Aorta (tissue), 5 donors: ENCODE data around the gene FJX1. TPM values are rescaled to one million over a fixed set of nuclear protein-coding genes. Genes with fewer than 3 reads are reported as not detected.

Experiments used
- ATAC-seq: fragments of 200-7000 bp; cut with Tn5 transposase; one replicate; pipeline ENCODE4 v1.9.1; 2022; ENCODE audit warnings: moderate library complexity; ENCODE audit not compliant: low FRiP score
- DNase-seq, 2 donors: peaks; one replicate each; pipeline ENCODE4 v3.0.0-alpha.2; 2020
- H3K27ac ChIP-seq, 2 donors: one replicate each; pipeline ENCODE4 v1.5.1; 2013; ENCODE audit warnings: low read length in 2 of 2, mild to moderate bottlenecking in 2 of 2, moderate library complexity in 2 of 2, control low read depth in 1 of 2, inconsistent platforms in 1 of 2, low read depth in 1 of 2
- H3K27me3 ChIP-seq, 2 donors: one replicate each; pipeline ENCODE4 v1.6.1; 2013; ENCODE audit warnings: control low read depth in 1 of 2, low read length in 1 of 2, mild to moderate bottlenecking in 1 of 2, moderate library complexity in 1 of 2; ENCODE audit not compliant: insufficient read depth in 2 of 2, control insufficient read depth in 1 of 2
- H3K36me3 ChIP-seq, 2 donors: one replicate each; pipeline ENCODE4 v1.6.1; 2013; ENCODE audit warnings: control low read depth in 1 of 2, low read length in 1 of 2, mild to moderate bottlenecking in 1 of 2; ENCODE audit not compliant: insufficient read depth in 2 of 2, control insufficient read depth in 1 of 2
- H3K4me1 ChIP-seq, 2 donors: one replicate each; pipeline ENCODE4 v1.6.1; 2013; ENCODE audit warnings: low read length in 2 of 2, control low read depth in 1 of 2, mild to moderate bottlenecking in 1 of 2, moderate library complexity in 1 of 2; ENCODE audit not compliant: insufficient read depth in 2 of 2, control insufficient read depth in 1 of 2
- H3K4me3 ChIP-seq, 2 donors: one replicate each; pipeline ENCODE4 v1.5.1; 2013; ENCODE audit warnings: low read length in 2 of 2, control low read depth in 1 of 2, mild to moderate bottlenecking in 1 of 2
- H3K9me3 ChIP-seq: one replicate; pipeline ENCODE4 v1.6.1; 2013; ENCODE audit warnings: mild to moderate bottlenecking, low read length; ENCODE audit not compliant: control insufficient read depth
- WGBS, 2 donors: extraction: QIAGEN DNeasy Blood & Tissue Kit; methylation state at CpG; one replicate each; pipeline ENCODE4 v1.1.7; 2013; 5-methylcytosine and 5-hydroxymethylcytosine counted together
- intact Hi-C, 2 donors: fragments of 100-400 bp; cut with DNase I; formaldehyde crosslinking; loops; one replicate each; pipeline versions ENCODE4 v1.14.2 to v1.15.0; 2022
- polyA plus RNA-seq, 2 donors: library from polyadenylated mRNA; stranded (reverse); fragments of 200-250 nt; gene quantifications; one replicate each; pipeline ENCODE4 v1.2.3, GENCODE V29; 2013
- total RNA-seq, 2 donors: library from RNA; stranded (reverse); fragmentation: NEBNext Ultra II Directional; extraction: Animal tissue kit (Norgen Biotek cat#: 25700); gene quantifications; one replicate each; pipeline ENCODE4 v1.2.1, GENCODE V29; 2021
- donor health status: healthy with polysubstance abuse.
- donor health status: Bipolar disorder and iron deficiency.
- donor health status: DM: no; HTN: no; CAD: no.
- donor health status: DM: no; HTN: no; CAD: no.
- donor health status: DM: yes; HTN: yes; CAD: no.

Gene FJX1
- total and polyA plus RNA-seq, 4 donors: 1.00 to 10.4 (median 5.8) TPM; not detected in 1

GRCh38 chr11:35632301-35632700 lies 14.0 kb downstream of the FJX1 start:
- DNase-seq (no peak), ATAC-seq (no peak)
- H3K4me3 ChIP-seq: no peak overlapping the region
- 68 to 75% methylated on average over 1 of the region's 1 CpG for WGBS, 2 donors
- no peaks in the 10 kb centered on the region for H3K36me3 ChIP-seq
- no peaks in the 10 kb centered on the region for H3K9me3 ChIP-seq
- H3K4me1 ChIP-seq: peaks cover 0 to 2% of the 10 kb centered on the region in 2 donors
- intact Hi-C loops: no loop called here
- no peak overlapping the region for H3K27ac ChIP-seq
- peaks cover 0 to 2% of the 10 kb centered on the region in 2 donors for H3K27me3 ChIP-seq

DNA sequence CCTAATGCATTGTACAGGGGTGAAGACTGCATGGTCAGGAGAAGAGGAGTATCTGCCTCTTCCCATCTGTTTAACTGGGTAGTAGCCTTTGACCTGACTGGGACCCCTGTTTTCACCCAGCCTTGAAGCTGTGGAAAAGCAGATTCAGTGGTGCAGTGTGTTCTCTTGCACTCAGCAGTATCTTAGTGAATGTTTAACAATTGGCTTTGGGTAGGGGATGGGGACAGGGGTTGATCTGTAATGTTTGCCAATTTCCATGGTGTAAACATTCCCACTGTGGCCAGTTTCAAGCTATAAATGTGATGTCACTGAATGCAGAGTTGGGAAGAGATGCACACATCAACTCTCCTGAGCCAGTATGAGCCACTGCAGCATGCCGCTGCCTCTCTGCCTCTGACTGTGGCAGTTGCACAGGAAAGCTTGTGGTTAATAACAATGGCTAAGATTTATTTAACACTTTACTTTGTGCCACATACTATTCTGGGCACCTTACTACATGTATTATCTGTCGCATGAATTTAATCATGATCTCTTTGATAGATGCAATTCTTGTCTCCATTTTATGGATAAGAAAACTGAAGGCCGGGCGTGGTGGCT lies 15.7 kb downstream of the FJX1 start:
- intact Hi-C loops: no loop called here
- ATAC-seq (no peak), DNase-seq (no peak)
- H3K36me3 ChIP-seq: no peaks in the 10 kb centered on the region
- peaks cover 0 to 2% of the 10 kb centered on the region in 2 donors for H3K4me1 ChIP-seq
- no peaks in the 10 kb centered on the region for H3K9me3 ChIP-seq
- peaks cover 0 to 2% of the 10 kb centered on the region in 2 donors for H3K27me3 ChIP-seq
- WGBS, 2 donors: 70 to 97% methylated on average over 4 of the region's 4 CpGs
- H3K4me3 ChIP-seq: no peak overlapping the region
- no peak overlapping the region for H3K27ac ChIP-seq

DNA sequence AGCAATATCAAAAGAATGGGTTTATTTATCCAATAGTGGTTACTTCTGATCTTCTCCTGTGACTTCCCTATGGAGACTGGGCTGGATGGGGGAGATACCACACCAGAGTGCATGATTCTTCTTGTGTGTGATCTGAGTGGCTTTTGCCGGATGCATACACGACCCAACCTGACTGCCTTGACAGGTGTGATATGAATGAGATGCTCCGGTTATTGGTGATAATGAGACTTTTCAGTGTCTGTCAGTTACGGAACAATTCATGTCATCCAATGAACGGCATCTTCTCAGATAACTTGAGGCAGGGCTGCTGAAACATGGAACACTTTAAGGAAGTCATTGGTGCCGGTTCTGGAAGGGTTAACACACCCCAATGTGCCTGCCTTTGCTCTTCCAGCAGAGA lies 17.7 kb downstream of the FJX1 start:
- Histone ChIP-seq H3K27ac (no peak overlapping the region), H3K27me3 (peaks cover 0 to 2% of the 10 kb centered on the region in 2 donors), H3K4me3 (no peak overlapping the region), H3K36me3 (no peaks in the 10 kb centered on the region), H3K4me1 (no peaks in the 10 kb centered on the region), H3K9me3 (no peaks in the 10 kb centered on the region)
- intact Hi-C loops: no loop called here
- DNase-seq: no peak
- 84 to 87% methylated on average over 6 of the region's 6 CpGs for WGBS, 2 donors
- ATAC-seq: no peak

DNA sequence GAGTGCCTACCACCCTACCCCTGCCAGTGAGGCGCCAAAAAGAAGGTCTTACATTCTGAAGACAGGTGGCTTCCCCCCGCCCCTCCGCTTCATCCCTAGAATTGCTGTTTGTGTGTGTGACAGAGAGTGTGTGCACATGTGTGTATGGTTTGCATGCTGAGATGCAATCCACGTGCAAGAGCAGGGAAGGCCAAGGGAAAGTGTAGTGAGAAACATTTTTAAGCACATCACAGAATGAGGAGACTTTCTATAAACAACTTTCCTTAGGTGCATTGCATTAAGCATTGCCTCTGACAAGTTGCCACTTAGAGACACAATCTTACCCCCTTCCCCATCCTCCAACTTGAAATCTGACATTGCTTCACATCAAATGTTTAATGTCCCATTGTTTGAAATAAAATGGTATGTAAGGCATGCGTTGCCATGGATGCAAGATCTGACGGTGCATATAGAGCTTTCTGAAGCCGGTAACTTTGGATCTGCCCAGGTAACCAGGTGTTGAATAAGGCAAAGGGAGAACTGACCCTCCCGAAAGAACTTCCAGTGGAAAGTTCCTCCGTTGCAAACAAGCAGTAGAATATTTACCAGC lies 21.4 kb downstream of the FJX1 start:
- no peaks in the 10 kb centered on the region for H3K27me3 ChIP-seq
- H3K27ac ChIP-seq: no peak overlapping the region
- ATAC-seq (no peak), DNase-seq (no peak)
- no peaks in the 10 kb centered on the region for H3K36me3 ChIP-seq
- WGBS, 2 donors: 73 to 79% methylated on average over 9 of the region's 9 CpGs
- no peak overlapping the region for H3K4me3 ChIP-seq
- intact Hi-C loops: no loop called here
- no peaks in the 10 kb centered on the region for H3K4me1 ChIP-seq
- no peaks in the 10 kb centered on the region for H3K9me3 ChIP-seq

DNA sequence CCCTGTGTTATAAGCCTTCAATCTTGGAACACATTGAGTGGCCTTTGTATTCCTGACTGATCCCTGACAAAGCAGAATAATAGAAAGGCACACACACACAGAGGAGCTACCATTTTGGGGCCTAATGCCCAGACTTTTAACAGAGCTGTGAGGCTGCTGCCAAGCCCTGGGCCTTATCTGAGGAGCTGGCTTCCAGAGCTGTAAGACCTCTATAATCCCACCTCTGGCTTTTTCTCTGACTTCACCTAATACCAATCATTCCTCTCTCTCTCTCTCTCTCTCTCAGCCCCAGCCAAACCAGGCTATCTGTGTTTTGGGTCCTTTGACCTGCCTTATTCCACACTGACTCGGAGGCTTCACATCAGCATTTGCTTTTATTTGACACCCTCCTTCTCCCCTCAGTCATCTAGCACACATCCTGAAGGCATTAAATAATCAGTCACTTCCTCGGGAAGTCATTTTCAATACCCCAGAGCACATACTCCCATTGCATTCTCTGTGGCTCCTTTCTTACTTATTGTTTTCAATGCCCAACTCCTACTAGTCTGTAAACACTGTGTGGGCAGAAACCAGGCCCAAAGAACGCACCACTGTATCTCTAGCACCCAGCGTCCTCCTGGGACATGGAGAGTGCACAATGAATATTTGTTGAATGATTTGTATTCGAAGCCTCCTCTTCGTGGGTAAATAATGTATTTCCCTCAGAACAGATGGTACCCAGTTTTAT lies 23.1 kb downstream of the FJX1 start:
- Histone ChIP-seq H3K4me3 (no peak overlapping the region), H3K27me3 (no peaks in the 10 kb centered on the region), H3K4me1 (no peaks in the 10 kb centered on the region), H3K27ac (no peak overlapping the region), H3K36me3 (no peaks in the 10 kb centered on the region), H3K9me3 (no peaks in the 10 kb centered on the region)
- ATAC-seq (no peak), DNase-seq (no peak)
- intact Hi-C loops: no loop called here
- 63% methylated on average over 6 of the region's 6 CpGs for WGBS, 2 donors

DNA sequence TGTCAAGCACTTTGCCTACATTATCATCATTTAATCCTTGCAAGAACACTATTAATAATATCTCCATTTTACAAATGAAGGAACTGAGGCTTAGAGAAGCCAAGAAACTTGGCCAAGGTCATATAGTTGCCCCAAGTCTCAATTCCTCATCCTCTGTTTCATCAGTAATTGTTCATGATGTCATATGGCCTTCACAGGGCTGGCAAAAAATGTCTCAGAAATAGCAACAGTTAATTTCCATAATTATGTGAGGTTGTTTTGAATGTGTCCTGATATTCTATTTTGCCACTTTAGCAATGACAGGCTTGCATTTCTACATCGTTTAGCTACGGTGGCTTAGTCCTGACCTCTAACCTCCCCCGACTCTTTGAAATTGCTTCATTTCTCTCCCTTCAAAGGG lies 23.7 kb downstream of the FJX1 start:
- no peaks in the 10 kb centered on the region for H3K4me1 ChIP-seq
- no peaks in the 10 kb centered on the region for H3K36me3 ChIP-seq
- 96 to 97% methylated on average over 3 of the region's 3 CpGs for WGBS, 2 donors
- H3K27me3 ChIP-seq: no peaks in the 10 kb centered on the region
- ATAC-seq: no peak
- no peak for DNase-seq
- intact Hi-C loops: no loop called here
- H3K4me3 ChIP-seq: no peak overlapping the region
- H3K27ac ChIP-seq: no peak overlapping the region
- H3K9me3 ChIP-seq: no peaks in the 10 kb centered on the region

GRCh38 chr11:35647421-35648093 lies 29.3 kb downstream of the FJX1 start:
- H3K27ac ChIP-seq: no peak overlapping the region
- intact Hi-C loops: no loop called here
- no peak for DNase-seq
- no peaks in the 10 kb centered on the region for H3K36me3 ChIP-seq
- no peak for ATAC-seq
- H3K27me3 ChIP-seq: no peaks in the 10 kb centered on the region
- peaks cover 1% of the 10 kb centered on the region for H3K9me3 ChIP-seq
- peaks cover 0 to 1% of the 10 kb centered on the region in 2 donors for H3K4me1 ChIP-seq
- no peak overlapping the region for H3K4me3 ChIP-seq
- WGBS, 2 donors: 66 to 72% methylated on average over 8 of the region's 8 CpGs

DNA sequence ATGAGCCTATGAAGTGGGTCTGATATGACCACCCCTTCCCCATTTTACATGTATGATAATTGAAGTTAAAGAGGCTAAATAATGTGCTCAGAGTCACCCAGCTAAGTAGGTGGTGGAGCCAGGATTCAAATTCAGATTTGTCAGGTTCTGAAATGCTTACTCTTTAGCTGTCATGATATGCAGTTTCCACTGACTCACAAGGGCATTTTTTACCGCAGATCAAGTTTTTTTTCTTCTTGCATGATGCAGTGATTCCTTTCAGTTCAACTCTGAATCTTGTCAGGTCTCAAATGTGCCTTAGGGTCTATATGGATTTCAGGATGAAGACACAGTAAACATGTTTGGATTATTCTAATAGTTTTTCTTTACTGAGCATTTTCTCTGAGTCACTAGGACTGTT lies 31.7 kb downstream of the FJX1 start:
- DNase-seq (no peak), ATAC-seq (no peak)
- WGBS, 2 donors: 26 to 38% methylated on average over 1 of the region's 1 CpG
- peaks cover 0 to 1% of the 10 kb centered on the region in 2 donors for H3K4me1 ChIP-seq
- H3K27ac ChIP-seq: no peak overlapping the region
- no peaks in the 10 kb centered on the region for H3K36me3 ChIP-seq
- intact Hi-C loops: no loop called here
- H3K9me3 ChIP-seq: peaks cover 1% of the 10 kb centered on the region
- no peaks in the 10 kb centered on the region for H3K27me3 ChIP-seq
- H3K4me3 ChIP-seq: no peak overlapping the region
